Left lobe of liver (tissue), 2 donors: ENCODE measurements around the gene ZNF382. TPM values are rescaled to one million over a fixed set of nuclear protein-coding genes. Genes with fewer than 3 reads are reported as not detected.
"Not testable (repeated sequence)": the region's sequence is repeated elsewhere in the genome, so short reads cannot be mapped to it uniquely, and the experiment has no call there.

Experiments
- ATAC-seq: fragments of 200-7000 bp; cut with Tn5 transposase; one replicate; pipeline ENCODE4 v1.9.1; 2020; ENCODE audit warnings: mild to moderate bottlenecking, moderate library complexity
- DNase-seq: peaks from one replicate; pipeline ENCODE4 v3.0.0-alpha.2; 2020; ENCODE audit warnings: low spot score
- total RNA-seq: library from RNA; stranded (reverse); gene quantifications from one replicate; pipeline ENCODE4 v1.2.1, GENCODE V29; 2021
- donor health status: DM: no; HTN: no; CAD: no; lungs with moderate emphysema.
- donor health status: DM: no; HTN: yes; CAD: no.

ZNF382 gene
- total RNA-seq, result 1.1 TPM

DNA sequence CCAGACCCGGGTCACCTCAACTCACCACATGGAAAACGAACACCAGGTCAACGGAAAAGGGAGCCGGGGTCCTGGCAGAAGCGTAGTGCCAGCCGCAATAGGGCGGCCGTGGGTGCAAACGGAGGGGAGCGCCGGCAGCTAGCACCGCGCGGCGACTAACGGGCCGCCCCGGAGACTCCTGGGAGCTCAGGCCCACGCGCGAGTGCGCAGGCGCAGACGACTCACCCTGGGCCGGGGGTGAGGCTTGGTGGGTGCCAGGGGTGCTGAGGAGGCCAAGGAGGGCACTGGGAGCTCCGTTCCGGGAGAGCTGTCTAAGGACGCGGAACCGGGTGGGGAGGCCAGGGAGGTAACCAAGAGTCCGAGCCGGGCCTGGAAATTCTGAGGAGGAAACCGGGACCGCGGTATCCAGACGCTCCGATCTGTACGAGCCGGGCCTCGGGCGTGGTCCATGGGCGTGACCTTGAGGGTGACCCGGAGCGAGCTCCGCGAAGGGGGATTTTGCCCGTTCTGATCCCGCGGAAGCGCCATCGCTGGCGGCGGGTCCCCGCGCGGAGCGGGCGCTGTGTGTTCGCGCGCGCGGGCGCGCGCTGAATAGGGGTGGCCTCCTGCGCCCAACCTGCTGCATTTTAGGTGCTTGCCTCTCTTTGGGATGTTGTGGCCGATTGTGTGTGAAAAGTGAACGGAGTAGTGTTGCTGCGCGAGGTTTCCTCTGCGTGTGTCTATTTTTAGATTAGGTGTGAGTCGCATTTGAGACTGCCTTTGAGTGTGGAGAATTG, at the start of gene ZNF382:
Gene ZNF382 (plus strand): TSS at position 213 of the 776 bp plus-strand sequence. CDS start 4,602 bp downstream, outside the sequence.
- DNase-seq, result peak; percentile 71
- peak; percentile 91 for ATAC-seq

DNA sequence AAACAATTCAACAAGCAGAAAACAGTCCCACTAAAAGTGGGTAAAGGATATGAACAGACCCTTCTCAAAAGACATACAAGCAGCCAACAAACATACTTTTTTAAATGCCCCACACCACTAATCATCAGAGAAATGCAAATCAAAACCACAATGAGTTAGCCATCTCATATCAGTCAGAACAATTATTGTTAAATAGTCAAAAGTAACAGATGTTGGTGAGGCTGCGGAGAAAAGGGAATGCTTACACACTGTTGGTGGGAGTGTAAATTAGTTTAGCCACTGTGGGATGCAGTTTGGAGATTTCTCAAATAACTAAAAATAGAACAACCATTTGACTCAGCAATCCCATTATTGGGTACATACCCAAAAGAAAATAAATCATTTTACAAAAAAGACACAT, 40.7 kb upstream of the ZNF382 start:
- no peak for DNase-seq
- no peak for ATAC-seq

- ATAC-seq (no peak), DNase-seq (no peak)
These were observed 32.5 kb upstream of the ZNF382 start for GRCh38 chr19:36572593-36573019.

- DNase-seq (peak; percentile 91), ATAC-seq (peak; percentile 99)
These were observed 31.9 kb upstream of the ZNF382 start, which contains the start of gene ZNF529 for GRCh38 chr19:36573020-36573894. Gene ZNF529 (minus strand): TSS chr19:36573292. CDS start chr19:36572346, 946 bp downstream.

DNA sequence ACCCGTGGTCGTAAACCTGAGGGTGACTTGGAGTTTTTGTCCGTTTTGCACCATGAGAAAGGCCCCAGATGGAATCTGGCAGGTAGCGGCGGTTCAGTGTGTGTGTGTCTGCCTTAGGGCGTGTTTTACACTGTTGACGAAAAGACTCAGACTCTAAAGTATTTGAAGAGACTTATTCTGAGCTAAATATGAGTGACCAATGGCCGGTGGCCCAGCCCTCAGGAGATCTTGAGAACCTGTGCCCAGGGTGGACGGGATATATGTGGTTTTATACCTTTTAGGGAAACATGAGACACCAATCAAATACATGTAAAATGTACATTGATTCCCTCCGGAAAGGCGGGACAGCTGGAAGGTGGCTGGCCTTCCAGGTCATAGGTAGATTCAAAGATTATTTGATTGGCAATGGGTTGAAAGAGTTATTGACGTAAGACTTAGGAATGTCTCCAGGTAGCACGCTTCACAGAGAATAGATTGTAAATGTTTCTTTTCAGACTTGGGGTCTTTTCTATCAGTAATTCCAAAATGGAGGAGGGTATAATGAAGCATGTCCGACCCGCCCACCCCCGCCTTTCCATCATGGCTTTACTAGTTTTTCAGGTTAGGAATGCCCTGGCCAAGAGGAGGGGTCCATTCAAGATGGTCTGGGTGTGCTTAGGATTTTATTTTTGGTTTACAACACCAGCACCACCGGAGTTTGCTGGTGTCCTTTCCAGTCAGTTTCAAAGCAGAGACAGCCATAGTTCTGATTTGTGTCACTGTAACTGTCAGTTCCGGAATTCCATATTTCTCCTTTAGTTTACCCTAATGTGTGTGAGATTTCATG, 31.0 kb upstream of the ZNF382 start:
- peak; percentile 12 for ATAC-seq
- DNase-seq, result no peak

- no peak for DNase-seq
- ATAC-seq, result no peak
These were observed 30.4 kb upstream of the ZNF382 start for GRCh38 chr19:36574741-36575140.

DNA sequence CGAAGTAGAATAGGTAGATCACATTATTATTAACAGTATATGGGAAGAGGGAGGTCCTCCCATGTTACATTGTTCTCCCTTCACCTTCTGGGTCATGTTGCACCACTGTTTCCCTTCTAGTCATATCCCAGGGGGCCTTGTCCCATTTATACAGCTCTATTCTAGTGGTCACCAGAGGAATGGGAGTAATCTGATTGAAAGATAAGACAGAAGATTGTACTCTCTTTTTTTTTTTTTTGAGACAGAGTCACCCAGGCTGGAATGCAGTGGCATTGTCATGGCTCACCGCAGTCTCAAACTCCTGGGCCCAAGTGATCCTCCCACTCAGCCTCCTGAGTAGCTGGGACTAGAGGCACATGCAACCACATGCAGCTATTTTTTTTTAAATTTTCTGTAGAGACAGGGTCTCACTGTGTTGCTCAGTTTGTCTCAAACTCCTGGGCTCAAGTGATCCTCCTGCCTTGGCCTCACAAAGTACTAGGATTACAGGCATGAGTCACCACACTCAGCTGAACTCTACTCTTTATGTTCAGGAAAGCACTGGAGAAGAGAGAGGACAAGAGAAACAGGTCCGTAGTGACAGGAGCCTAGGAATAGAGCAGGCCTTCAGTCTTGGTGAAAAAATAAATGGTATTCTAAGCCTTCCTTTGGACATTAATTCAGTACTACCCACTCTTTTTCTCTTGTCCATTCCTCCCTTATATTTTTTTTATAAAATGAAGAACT, 27.7 kb upstream of the ZNF382 start:
- DNase-seq, result no peak
- no peak for ATAC-seq

DNA sequence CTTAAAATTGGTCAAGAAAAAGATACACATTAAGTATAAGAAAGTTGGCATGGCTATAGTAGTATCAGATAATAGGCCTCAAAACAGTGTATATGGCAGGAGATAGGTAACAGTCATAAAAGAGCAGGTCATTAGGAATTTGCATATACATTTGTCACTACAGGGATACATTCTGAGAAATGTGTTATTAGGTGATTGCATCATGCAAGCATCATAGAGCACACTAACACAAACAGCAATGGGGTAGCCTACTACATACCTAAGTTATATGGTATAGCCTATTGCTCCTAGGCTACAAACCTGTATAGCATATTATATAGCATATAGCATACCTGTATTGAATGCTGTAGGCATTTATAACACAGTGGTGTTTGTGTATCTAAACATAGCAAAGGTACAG, 25.9 kb upstream of the ZNF382 start:
- ATAC-seq (no peak), DNase-seq (no peak)

DNA sequence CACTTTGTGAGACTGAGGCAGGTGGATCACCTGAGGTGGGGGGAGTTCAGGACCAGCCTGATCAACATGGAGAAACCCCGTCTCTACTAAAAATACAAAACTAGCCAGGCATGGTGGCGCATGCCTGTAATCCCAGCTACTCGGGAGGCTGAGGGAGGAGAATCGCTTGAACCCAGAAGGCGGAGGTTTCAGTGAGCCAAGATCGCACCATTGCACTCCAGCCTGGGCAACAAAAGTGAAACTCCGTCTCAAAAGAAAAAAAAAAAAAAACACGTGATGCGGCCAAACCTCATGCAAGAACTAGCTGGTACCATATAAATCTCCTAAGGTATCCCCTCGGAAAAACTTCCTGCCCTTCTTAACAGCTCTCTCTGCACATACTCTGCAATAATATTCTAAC, 2.4 kb upstream of the ZNF382 start:
- not testable (repeated sequence) for ATAC-seq, DNase-seq

GRCh38 chr19:36604656-36605100, 435 bp upstream of the ZNF382 start:
- DNase-seq (peak; percentile 59), ATAC-seq (peak; percentile 88)

DNA sequence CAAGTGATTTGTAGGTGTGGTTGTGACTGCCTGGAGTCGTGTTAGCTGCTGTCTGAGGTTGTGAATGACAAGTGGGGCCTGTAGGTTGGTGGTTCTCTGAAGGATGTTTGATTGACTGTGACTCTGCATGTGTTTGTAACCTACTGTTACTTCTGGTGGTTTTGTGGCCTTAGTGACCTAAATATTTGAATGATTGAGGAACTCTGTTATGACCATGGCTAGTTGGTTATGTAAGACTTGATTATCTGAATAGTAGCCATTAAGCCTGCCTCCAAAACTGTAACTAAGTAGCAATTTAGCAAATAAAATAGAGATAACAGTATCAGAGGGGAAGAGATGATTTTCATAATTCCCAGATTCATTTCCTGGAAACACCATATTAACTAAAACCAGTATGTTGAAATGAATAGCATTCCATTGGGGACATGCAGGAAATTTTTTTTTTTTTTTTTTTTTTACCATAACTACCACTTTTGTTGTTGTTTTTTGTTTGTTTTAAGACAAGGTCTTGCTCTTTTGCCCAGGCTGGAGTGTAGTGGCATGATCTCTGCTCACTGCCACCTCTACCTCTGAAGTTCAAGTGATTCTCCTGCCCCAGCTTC, 865 bp downstream of the ZNF382 start:
- DNase-seq (no peak), ATAC-seq (no peak)

DNA sequence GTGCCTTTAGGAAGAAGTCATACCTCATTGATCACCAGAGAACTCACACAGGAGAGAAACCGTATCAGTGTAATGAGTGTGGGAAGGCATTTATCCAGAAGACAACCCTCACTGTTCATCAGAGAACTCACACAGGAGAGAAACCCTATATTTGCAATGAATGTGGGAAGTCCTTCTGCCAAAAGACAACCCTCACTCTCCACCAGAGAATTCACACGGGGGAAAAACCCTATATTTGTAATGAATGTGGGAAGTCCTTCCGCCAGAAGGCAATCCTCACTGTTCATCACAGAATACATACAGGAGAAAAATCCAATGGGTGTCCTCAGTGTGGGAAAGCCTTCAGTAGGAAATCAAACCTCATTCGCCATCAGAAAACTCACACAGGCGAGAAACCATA, 21.9 kb downstream of the ZNF382 start:
- no peak for DNase-seq
- no peak for ATAC-seq

GRCh38 chr19:36635342-36635741, 30.2 kb downstream of the ZNF382 start:
- ATAC-seq, result no peak
- no peak for DNase-seq

GRCh38 chr19:36638862-36639510, 33.9 kb downstream of the ZNF382 start:
- ATAC-seq (no peak), DNase-seq (no peak)

DNA sequence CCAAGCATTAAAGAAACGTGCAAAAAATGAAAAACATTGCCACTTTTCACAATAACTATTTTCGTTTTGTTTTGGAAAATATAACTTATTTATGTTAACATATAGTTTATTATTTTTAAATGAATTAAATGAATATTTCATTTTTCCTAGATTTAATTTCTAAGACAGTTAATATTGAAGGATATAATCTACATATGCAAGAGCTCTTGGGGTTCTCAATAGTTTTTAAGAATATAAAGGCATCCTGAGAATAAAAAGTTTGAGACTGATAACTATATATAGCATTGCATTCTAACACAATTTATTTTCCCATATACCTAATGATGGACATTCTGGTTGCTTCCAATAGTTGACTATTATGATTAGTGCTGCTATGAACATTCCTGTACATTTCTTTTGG, 41.6 kb downstream of the ZNF382 start:
- no peak for ATAC-seq

DNA sequence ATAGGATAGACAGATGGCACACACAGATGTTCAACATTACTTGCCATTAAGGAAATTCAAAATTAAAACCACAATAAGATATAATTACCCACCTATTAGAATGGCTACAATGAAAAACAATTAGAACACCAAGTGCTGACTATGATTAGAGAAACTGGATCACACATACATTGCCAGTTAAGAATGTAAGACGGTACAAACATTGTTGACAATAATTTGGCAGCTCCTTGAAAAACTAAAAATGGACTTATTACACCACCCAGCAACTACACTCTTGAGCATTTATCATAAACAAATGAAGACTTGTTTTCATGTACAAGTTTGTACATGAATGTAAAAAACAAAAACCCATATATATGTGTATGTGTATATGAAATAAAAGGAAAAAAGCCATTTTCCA, 47.8 kb downstream of the ZNF382 start:
- ATAC-seq, result no peak
- DNase-seq, result no peak

More for the DNA sequence above, 41.6 kb downstream of the ZNF382 start:
- DNase-seq, result no peak

DNA sequence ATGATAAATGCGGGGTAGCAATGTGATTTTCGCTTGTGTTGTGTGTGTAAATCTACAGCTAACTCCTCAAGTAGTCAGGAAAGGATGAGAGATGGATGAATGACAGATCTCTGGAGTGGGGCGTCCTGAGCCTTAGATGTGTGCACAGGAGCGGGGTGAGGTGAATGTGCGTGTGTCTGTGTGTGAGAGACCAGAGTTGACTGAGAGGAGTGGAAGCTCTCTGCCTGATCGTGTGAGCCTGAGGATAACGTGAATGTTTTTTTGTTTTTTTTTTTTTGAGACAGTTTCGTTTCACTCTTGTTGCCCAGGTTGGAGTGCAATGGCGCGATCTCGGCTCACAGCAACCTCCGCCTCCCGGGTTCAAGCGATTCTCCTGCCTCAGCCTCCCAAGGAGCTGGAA, 60.7 kb downstream of the ZNF382 start:
- ATAC-seq, result no peak
- no peak for DNase-seq

DNA sequence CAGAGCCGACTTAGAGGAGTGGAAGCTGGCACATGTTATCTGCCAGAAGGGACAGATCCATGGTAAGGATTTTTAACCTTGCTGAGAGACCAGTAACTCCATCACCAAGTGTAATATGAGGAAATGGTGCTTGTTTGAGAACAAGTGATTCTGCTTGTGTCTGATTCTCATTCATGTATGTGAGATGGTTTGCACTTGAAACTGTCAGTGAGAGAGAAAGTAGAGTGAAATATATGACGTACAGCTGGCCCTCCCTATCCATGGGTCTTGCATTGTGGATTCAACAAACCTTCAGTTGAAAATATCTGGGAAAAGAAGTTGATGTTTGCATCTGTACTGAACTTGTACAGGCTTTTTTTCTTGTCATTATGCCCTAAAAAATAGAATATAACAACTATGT, 63.5 kb downstream of the ZNF382 start:
- ATAC-seq (no peak), DNase-seq (no peak)

DNA sequence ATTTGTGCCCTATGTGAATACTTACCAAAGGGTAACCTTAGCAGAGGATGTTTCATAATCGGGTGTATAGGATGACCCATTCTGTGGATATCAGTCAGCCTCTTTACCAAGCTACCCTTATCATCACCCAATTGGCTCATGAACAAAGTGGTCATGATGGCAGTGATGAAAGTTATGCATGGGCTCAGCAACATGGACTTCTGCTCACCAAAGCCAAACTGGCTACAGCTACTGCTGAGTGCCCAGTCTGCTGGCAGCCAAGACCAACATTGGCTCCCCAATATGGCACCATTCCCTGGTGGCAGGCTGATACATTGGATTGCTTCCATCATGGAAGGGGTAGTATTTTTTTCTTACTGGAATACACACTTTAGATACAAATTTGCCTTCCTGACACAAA, 67.3 kb downstream of the ZNF382 start:
- ATAC-seq, result no peak
- no peak for DNase-seq
